Kasumi-1 (cell line): ENCODE measurements around the gene ERICH6.
A peak's percentile ranks its signal among the peaks of the same experiment; 100 is the strongest.

Source experiments
- DNase-seq, 2 experiments: peaks; one replicate each; lab custom pipeline; 2025; lab: John Stamatoyannopoulos, UW

ERICH6 gene

GRCh38 chr3:150736903-150737832 is 33.4 kb upstream of the ERICH6 start:
- no peak for DNase-seq

- no peak for DNase-seq
Measured at GRCh38 chr3:150736316-150736719, 32.6 kb upstream of the ERICH6 start.

GRCh38 chr3:150734795-150735119 is 31.0 kb upstream of the ERICH6 start:
- DNase-seq, result no peak

- DNase-seq, result no peak
Measured at GRCh38 chr3:150733936-150734794, 30.4 kb upstream of the ERICH6 start.

- DNase-seq, result no peak
Measured at GRCh38 chr3:150733373-150733935, 29.7 kb upstream of the ERICH6 start.

GRCh38 chr3:150729682-150730360 is 26.1 kb upstream of the ERICH6 start:
- DNase-seq, result no peak

- DNase-seq, result no peak
Measured at GRCh38 chr3:150727653-150728502, 24.2 kb upstream of the ERICH6 start.

GRCh38 chr3:150725548-150725947 is 21.8 kb upstream of the ERICH6 start:
- no peak for DNase-seq

GRCh38 chr3:150723946-150724345 is 20.2 kb upstream of the ERICH6 start:
- DNase-seq, result no peak

- DNase-seq, result no peak
Measured at GRCh38 chr3:150722267-150722666, 18.5 kb upstream of the ERICH6 start.

- DNase-seq, result peak; percentile 90 to 91
Measured at GRCh38 chr3:150721285-150722130, 17.8 kb upstream of the ERICH6 start.

- DNase-seq, result no peak
Measured at GRCh38 chr3:150720444-150720843, 16.7 kb upstream of the ERICH6 start.

- DNase-seq, result no peak
Measured at GRCh38 chr3:150710097-150710496, 6.4 kb upstream of the ERICH6 start.

- no peak for DNase-seq
Measured at GRCh38 chr3:150703299-150703755, 393 bp downstream of the ERICH6 start.

GRCh38 chr3:150699068-150699639 is 4.6 kb downstream of the ERICH6 start:
- DNase-seq, result no peak

- DNase-seq, result no peak
Measured at GRCh38 chr3:150697646-150698045, 6.1 kb downstream of the ERICH6 start.

GRCh38 chr3:150691414-150692040 is 12.2 kb downstream of the ERICH6 start:
- no peak for DNase-seq

GRCh38 chr3:150687613-150688012 is 16.1 kb downstream of the ERICH6 start:
- DNase-seq, result no peak

GRCh38 chr3:150682824-150683223 is 20.9 kb downstream of the ERICH6 start:
- no peak for DNase-seq
